PFSK-1 (cell line): Measurements from ENCODE around the gene OIT3.

Experiments
- FOXP2 ChIP-seq: optimal IDR thresholded peaks from 2 replicates; pipeline ENCODE3; 2011; ENCODE audit warnings: borderline replicate concordance, control low read depth, inconsistent platforms; ENCODE audit not compliant: insufficient read depth; ENCODE audit errors: extremely low read length, extremely low read depth
- POLR2AphosphoS5 ChIP-seq: IDR thresholded peaks from 2 replicates; pipeline ENCODE4 v1.6.1; 2012; ENCODE audit warnings: low read depth, mild to moderate bottlenecking, control low read depth, low read length, moderate library complexity
- REST ChIP-seq, 2 experiments: IDR thresholded peaks; 2 replicates each; pipeline versions ENCODE4 v1.6.1 to v1.8.0; 2011 to 2012; ENCODE audit warnings: low read depth in 2 of 2, low read length in 2 of 2, control low read depth in 1 of 2, inconsistent platforms in 1 of 2, mild to moderate bottlenecking in 1 of 2, moderate library complexity in 1 of 2; ENCODE audit not compliant: insufficient read depth in 1 of 2
- SIN3A ChIP-seq: IDR thresholded peaks from 2 replicates; pipeline ENCODE4 v1.6.1; 2012; ENCODE audit warnings: mild to moderate bottlenecking, low read length, moderate library complexity, borderline replicate concordance; ENCODE audit not compliant: insufficient read depth
- TAF1 ChIP-seq: IDR thresholded peaks from 2 replicates; pipeline ENCODE4 v1.6.1; 2012; ENCODE audit warnings: low read length, control low read depth, borderline replicate concordance; ENCODE audit not compliant: insufficient read depth

OIT3 gene

GRCh38 chr10:72875250-72876055, 18.1 kb upstream of the OIT3 start:
- TF ChIP-seq REST (IDR thresholded peaks at IDR 0.05; ENCODE audit: insufficient read depth in 1 of 2, low read depth in 2 of 2, low read length in 2 of 2), result no peak
- TF ChIP-seq FOXP2, result no peak
- TF ChIP-seq SIN3A, result no peak
- no peak for TF ChIP-seq TAF1
- TF ChIP-seq POLR2AphosphoS5, result no peak

GRCh38 chr10:72879245-72879644, 14.3 kb upstream of the OIT3 start:
- TF ChIP-seq REST (IDR thresholded peaks at IDR 0.05; ENCODE audit: insufficient read depth in 1 of 2, low read depth in 2 of 2, low read length in 2 of 2) (no peak), SIN3A (no peak), TAF1 (no peak)

- TF ChIP-seq REST (IDR thresholded peaks at IDR 0.05; ENCODE audit: insufficient read depth in 1 of 2, low read depth in 2 of 2, low read length in 2 of 2) (no peak), SIN3A (no peak), TAF1 (no peak), FOXP2 (no peak), POLR2AphosphoS5 (no peak)
Observed at GRCh38 chr10:72881291-72881690, 12.2 kb upstream of the OIT3 start.

- TF ChIP-seq POLR2AphosphoS5 (no peak), REST (IDR thresholded peaks at IDR 0.05; ENCODE audit: insufficient read depth in 1 of 2, low read depth in 2 of 2, low read length in 2 of 2) (no peak), SIN3A (no peak), TAF1 (no peak), FOXP2 (no peak)
Observed at GRCh38 chr10:72883861-72884260, 9.7 kb upstream of the OIT3 start.

GRCh38 chr10:72885953-72886352, 7.6 kb upstream of the OIT3 start:
- TF ChIP-seq POLR2AphosphoS5 (no peak), TAF1 (no peak), FOXP2 (no peak), REST (IDR thresholded peaks at IDR 0.05; ENCODE audit: insufficient read depth in 1 of 2, low read depth in 2 of 2, low read length in 2 of 2) (no peak), SIN3A (no peak)
